ENCODE measurements around the gene SPDYE4.

SPDYE4 gene

GRCh38 chr17:8713878-8714277 lies 44.5 kb downstream of the SPDYE4 start:
- DNase-seq (ENCODE audit: low read depth in 1 of 2, low spot score in 1 of 2), result no peak

GRCh38 chr17:8713315-8713714 lies 45.0 kb downstream of the SPDYE4 start:
- DNase-seq (ENCODE audit: low read depth in 1 of 2, low spot score in 1 of 2), result no peak

- no peak for DNase-seq (ENCODE audit: low read depth in 1 of 2, low spot score in 1 of 2)
Measured at GRCh38 chr17:8712698-8713097, 45.6 kb downstream of the SPDYE4 start.

GRCh38 chr17:8711291-8711690 lies 47.1 kb downstream of the SPDYE4 start:
- no peak for DNase-seq (ENCODE audit: low read depth in 1 of 2, low spot score in 1 of 2)

- DNase-seq (ENCODE audit: low read depth in 1 of 2, low spot score in 1 of 2), result no peak
Measured at GRCh38 chr17:8710813-8711212, 47.5 kb downstream of the SPDYE4 start.

GRCh38 chr17:8709006-8709405 lies 49.3 kb downstream of the SPDYE4 start:
- DNase-seq (ENCODE audit: low read depth in 1 of 2, low spot score in 1 of 2), result no peak

GRCh38 chr17:8708025-8708461 lies 50.3 kb downstream of the SPDYE4 start:
- DNase-seq (ENCODE audit: low read depth in 1 of 2, low spot score in 1 of 2), result no peak

GRCh38 chr17:8707332-8708024 lies 50.9 kb downstream of the SPDYE4 start:
- DNase-seq (ENCODE audit: low read depth in 1 of 2, low spot score in 1 of 2), result no peak

- DNase-seq (ENCODE audit: low read depth in 1 of 2, low spot score in 1 of 2), result no peak
Measured at GRCh38 chr17:8706431-8706830, 51.9 kb downstream of the SPDYE4 start.

- DNase-seq (ENCODE audit: low read depth in 1 of 2, low spot score in 1 of 2), result no peak
Measured at GRCh38 chr17:8705427-8705826, 52.9 kb downstream of the SPDYE4 start.

- no peak for DNase-seq (ENCODE audit: low read depth in 1 of 2, low spot score in 1 of 2)
Measured at GRCh38 chr17:8703001-8703400, 55.3 kb downstream of the SPDYE4 start.

- DNase-seq (ENCODE audit: low read depth in 1 of 2, low spot score in 1 of 2), result no peak
Measured at GRCh38 chr17:8701754-8702153, 56.6 kb downstream of the SPDYE4 start.

- no peak for DNase-seq (ENCODE audit: low read depth in 1 of 2, low spot score in 1 of 2)
Measured at GRCh38 chr17:8701221-8701620, 57.1 kb downstream of the SPDYE4 start.

Measured in activated CD4-positive, alpha-beta T cell treated with anti-CD3 and anti-CD28 coated beads, Interleukin-2, amount 50 U/mL, for 24 hours (primary cell).